Eye (tissue), 1 donor: ENCODE data around the gene CCNQ.

Experiments used
- DNase-seq: peaks from one replicate; pipeline ENCODE4 v3.0.0-alpha.2; 2015

Gene CCNQ

GRCh38 chrX:153637121-153638040 lies 38.4 kb upstream of the CCNQ start:
- no peak for DNase-seq

DNA sequence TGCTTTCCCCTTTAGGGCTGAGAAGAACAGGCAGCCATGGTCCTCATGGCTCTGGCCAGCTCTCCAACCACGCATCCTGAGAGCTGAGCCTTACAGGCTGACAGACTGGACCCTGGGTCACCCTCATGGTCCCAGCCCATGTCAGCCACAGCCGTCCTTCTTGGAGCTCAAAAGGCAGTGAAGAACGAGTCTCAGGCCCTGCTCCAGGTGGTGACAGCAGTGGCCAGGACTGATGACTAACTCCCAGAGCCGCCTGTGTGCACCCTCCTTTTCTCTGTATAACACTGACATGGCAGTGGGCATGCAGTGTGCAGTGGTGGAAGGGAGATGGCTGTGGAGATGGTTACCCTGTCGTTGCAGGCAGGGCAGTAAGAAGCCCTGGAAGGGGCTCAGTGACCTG lies 37.8 kb upstream of the CCNQ start:
- DNase-seq: no peak

DNA sequence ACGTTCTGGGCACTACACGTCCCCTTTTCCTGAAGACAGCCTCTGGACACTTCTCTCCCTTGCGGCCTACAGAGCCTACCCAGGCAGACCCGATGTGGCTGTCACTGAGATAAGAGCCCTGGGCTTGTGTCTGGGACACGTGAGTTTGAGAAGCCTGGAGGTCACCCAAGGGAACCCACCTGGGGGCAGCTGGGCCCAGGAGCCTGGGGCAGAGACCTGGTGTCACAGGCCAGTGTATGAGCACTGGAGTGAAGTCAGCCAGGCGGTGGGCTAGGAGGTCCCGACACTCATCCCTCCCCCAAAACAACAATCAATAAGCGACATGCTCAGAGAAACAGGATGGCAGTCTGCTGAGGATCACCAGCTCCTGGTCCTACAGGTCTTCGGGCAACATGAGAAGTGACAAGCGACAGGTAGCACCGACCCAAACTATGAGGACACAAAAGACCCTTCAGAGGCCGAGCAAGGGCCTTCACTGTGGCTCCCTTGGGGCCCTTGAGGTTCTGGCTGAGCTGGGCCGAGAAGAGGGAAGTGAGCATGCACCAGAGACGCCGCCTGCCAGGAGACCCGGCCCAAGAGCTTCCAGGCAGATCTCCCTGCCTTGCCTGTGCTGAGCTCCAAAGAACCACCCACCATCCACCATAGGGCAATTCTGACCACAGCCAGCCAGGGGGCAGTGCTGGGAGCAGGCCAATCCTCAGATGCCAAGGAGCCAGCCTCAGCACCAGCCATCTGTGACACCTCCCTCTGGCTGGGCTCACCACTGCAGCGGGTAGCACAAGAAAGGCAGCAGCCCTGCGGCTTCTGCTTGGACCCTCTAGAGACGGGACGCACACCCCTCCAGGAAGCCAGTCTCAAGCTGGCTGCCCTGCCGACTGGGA lies 37.1 kb upstream of the CCNQ start:
- DNase-seq: no peak

GRCh38 chrX:153635388-153635787 lies 36.4 kb upstream of the CCNQ start:
- DNase-seq: no peak

DNA sequence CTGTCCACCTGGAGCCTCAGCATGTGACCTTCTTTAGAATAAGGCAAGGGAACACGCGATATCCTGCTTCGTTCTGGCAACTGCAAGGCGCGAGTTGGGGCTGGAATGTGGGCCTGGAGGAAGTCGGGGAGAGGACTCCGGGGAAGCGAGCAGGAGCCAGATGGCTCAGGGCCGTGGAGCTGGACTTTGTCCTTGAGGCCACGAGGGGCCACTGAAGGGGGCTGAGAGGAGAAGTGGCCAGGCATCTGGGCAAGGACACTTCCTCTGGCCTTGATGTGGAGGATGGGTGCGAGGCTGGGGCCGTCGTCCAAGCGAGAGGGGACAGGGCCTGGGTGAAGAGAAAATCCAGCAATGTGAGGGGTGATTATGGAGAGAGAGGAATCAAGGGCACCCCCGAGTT lies 35.9 kb upstream of the CCNQ start:
- DNase-seq: no peak

DNA sequence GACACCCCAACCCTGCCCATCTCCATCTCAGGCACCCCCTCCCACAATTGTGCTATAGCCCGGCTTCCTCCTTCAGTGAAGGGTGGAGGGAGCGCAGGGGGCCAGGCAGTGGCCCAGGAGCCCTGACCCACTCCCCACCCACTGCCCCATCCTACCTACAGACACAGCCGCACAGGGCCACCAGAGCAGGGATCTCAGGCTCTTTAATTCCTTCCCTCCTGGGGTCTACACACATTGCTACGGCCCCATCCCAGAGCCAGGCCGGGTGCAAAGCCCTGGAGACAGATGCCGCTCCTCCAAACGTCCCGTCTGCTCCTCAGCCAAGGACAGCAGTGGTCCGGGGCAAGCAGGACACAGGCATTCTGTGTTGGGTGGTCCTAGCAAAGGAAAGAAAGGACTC lies 35.3 kb upstream of the CCNQ start:
- no peak for DNase-seq

DNA sequence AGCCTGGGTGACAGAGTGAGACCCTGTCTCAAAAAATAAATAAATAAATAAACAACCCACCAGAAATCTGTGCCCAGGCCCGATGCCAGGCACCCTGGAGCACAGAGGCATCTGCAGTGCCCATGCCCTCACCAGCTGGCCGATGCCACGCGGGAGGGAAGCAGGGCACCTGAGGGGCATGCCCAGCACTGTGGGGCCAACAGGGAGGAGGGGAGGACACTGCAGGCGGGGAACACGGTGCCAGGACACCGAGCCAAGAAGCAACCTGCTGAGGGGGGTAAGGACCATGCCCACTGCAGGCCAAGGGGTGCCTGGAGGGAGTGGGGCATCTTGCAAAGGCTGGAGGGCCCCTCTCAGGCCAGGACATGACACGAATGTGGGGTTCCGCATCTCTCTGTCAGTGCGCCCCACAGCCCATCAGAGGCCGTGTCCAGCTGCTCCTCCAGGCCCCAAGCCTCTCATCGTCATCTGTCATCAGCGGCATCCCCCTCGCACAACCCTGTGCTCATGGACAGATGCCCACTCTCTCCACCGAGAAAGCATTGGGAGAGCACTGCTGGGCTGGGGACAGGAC lies 34.8 kb upstream of the CCNQ start:
- DNase-seq: no peak

DNA sequence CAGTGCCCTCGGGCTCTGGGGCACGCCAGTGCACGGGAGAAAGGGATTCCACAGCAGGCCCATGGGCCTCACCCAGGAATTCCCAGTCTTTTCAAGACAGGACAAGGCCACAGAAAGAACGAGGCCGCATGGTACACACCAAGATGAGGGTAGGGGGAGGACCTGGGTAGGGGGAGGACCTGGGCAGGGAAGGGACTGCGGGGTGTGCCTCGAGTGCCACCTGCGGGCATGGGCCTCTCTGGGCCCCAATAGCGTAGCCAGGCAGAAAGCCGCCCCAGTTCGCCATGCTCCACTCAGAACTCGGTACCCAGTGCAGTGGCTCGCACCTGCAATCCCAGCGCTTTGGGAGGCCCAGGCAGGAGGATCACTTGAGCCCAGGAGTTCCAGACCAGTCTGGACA lies 34.1 kb upstream of the CCNQ start:
- DNase-seq: no peak

- no peak for DNase-seq
These were observed 33.6 kb upstream of the CCNQ start for GRCh38 chrX:153632595-153632946.

GRCh38 chrX:153631907-153632594 lies 33.1 kb upstream of the CCNQ start:
- DNase-seq: no peak

DNA sequence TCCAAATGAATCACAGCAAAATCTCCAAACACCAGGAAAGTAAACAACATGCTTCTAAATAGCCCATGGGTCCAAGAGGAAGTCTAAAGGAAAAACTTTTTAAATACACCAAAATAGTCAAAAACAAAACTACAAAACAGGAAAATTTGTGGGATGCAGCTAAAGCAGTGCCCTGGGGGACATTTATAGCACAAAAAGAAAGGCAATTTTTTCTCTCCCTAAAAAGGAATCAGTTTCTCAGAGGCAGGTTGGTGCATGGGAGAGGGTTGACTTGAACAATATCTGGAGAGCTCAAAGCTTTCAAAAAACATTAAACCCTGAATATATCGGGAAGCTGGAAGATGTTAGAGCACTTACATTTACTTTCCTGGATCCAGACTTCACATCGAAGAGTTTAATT lies 32.4 kb upstream of the CCNQ start:
- no peak for DNase-seq

GRCh38 chrX:153628665-153629064 lies 29.7 kb upstream of the CCNQ start:
- no peak for DNase-seq

- no peak for DNase-seq
These were observed 29.2 kb upstream of the CCNQ start for GRCh38 chrX:153628129-153628528.

DNA sequence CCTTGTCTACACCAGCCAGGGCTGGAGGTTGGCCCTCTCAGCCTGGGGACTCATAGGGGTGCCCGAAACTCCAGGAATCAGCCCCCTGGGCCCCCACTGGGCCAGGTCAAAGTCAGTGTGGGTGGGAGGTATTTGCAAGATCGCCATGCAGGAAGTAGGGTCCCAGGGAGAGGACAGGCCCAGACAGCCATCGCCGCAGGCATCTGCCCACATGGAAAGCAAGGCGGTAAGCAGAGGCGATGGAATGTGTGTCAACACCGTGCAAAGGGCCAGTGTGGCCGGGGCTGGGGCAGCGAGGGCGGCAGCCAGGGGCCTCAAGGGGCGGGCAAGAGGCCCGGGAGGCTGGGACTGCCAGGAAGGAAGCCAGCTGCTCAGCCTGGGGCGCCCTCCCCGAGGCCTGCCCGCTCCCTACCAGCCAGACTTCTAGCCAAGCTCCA lies 28.8 kb upstream of the CCNQ start:
- no peak for DNase-seq

GRCh38 chrX:153626863-153627674 lies 28.1 kb upstream of the CCNQ start:
- no peak for DNase-seq

DNA sequence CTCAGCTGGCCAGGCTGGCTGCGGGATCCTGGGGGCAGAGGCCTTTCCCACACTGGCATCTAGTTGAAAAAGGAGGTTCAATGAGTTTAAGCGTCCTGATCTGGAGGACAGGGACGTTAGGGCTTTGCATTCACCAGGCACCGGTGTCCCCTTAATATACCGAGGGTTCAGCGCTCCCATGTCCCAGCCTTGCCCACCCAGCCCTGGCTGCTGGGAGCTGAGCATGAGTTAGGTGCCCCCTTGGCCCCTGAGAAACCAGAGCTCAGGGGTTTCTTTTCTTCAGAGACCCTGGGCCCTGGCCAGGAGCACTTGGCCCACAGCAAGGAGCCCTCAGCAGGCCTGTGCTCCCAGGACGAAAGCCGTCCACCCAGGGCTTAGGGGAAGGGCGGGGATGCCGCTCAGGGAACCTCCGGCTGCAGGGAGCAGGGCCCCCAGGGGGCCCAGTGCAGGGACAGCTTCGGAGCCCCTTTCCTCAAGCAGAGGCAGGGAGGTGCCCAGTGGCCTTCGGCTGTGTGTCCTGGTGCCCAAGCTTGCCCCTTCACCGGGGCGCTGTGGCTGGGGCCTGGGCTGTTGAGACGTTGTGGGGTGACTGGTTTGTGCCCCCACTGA lies 27.2 kb upstream of the CCNQ start:
- no peak for DNase-seq

- no peak for DNase-seq
These were observed 26.5 kb upstream of the CCNQ start for GRCh38 chrX:153625271-153626024.

DNA sequence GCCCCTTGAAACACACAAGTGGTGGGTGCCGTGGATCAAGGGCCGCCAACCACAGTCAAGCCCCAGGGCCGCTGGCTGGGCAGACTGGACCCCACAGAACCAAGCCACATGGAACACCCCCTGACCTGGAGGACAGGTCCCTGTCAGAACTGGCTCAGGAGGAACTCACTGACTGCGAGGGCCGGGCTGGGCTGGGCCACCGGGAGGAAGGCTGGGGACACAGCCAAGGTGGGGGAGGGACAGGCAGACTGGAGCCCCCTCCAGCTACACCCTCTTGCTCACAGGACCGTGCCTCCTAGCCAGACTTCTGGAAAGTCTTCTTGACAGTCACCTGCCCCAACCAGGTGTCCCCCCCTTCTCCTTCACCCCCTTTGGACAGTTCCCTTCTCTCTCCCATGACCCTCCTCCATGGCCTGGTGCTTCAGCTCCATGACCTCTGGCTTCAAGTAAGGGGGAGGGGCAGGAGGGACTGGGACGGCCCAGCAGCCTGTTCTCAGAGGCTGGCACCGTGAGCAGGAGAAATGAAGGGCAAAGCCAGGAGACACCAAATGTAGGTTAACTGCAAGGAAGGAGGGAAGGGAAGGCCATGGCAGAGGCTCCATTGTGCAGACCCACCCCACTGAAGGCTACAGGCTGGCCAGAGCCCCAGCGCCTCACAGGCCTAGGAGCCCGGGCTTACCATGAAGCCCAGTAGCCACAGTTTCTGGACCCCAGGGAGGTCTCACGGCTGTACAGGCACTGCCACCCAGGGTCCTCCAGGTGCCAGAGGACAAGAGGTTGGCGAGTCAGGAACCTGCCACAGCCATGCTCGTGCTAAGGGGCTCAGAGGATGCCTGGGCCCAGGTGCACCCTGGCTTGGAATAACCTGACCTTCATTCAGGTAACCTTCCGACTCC lies 25.5 kb upstream of the CCNQ start:
- DNase-seq: no peak

GRCh38 chrX:153623310-153624029 lies 24.5 kb upstream of the CCNQ start:
- no peak for DNase-seq
